ENCODE measurements around the gene MTMR11. TPM values are rescaled to one million over a fixed set of nuclear protein-coding genes. Genes with fewer than 3 reads are reported as not detected.
"Not testable (repeated sequence)": the region's sequence is repeated elsewhere in the genome, so short reads cannot be mapped to it uniquely, and the experiment has no call there.

MTMR11 gene
- total RNA-seq, 1 donor from 2014 or later, result 1.7 TPM

- no peak for DNase-seq
Observed at GRCh38 chr1:149896575-149896974, 40.1 kb downstream of the MTMR11 start.

GRCh38 chr1:149888999-149889289 is 47.7 kb downstream of the MTMR11 start:
- no peak for DNase-seq

GRCh38 chr1:149888247-149888998 is 48.3 kb downstream of the MTMR11 start:
- peak; percentile 60 for DNase-seq

DNA sequence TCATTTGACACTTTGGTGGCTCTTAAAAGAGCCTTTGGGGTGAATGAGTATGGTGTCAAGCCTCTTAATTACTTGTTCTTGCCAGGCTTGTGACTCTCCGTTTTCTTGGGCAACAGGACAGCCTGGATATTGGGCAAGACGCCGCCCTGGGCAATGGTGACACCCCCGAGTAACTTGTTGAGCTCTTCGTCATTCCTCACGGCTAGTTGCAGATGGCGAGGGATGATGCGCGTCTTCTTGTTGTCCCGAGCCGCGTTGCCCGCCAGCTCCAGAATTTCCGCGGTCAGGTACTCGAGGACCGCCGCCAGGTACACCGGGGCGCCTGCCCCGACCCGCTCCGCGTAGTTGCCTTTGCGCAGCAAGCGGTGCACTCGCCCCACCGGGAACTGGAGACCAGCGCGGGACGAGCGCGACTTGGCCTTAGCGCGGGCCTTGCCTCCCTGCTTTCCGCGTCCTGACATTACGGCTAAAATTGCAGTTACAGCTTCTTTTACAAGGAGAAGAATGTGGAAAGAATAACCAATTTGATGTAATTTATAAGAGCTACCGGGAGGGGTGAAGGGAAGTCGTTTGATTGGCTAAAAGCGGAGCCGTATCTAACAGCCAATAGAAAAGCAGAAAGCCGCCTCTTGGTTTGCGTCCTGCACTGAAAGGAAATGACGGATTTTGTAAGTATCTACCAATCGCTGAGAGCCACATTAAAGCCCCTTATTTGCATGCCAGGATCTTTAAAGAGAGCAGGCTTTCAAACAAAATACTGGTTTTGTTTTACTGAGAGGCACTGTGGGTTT is 49.0 kb downstream of the MTMR11 start:
- DNase-seq, result peak; percentile 81

GRCh38 chr1:149887196-149887455 is 49.6 kb downstream of the MTMR11 start:
- not testable (repeated sequence) for DNase-seq

DNA sequence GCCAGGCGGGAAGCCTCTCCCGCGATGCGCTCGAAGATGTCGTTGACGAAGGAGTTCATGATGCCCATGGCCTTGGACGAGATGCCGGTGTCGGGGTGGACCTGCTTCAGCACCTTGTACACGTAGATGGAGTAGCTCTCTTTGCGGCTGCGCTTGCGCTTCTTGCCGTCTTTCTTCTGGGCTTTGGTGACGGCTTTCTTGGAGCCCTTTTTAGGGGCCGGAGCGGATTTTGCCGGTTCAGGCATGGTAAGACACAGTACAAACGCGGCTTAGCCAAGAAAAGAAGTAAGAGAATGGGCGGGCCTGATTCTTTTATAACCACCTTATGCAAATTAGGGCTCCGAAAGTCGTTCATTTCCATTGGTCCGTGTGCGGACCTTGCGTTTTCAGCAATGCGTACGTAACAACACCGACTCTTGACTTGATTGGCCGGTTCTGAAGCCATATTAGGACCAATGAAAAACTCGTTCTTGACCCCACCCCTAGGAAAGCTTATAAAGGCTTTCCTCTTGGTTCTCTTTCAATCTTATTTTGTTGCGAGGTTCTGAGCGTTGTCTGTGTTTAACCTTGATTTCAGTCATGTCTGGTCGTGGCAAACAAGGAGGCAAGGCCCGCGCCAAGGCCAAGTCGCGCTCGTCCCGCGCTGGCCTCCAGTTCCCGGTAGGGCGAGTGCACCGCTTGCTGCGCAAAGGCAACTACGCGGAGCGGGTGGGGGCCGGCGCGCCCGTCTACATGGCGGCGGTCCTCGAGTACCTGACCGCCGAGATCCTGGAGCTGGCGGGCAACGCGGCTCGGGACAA is 50.1 kb downstream of the MTMR11 start:
- DNase-seq, result peak; percentile 87

GRCh38 chr1:149886121-149886395 is 50.6 kb downstream of the MTMR11 start:
- not testable (repeated sequence) for DNase-seq

DNA sequence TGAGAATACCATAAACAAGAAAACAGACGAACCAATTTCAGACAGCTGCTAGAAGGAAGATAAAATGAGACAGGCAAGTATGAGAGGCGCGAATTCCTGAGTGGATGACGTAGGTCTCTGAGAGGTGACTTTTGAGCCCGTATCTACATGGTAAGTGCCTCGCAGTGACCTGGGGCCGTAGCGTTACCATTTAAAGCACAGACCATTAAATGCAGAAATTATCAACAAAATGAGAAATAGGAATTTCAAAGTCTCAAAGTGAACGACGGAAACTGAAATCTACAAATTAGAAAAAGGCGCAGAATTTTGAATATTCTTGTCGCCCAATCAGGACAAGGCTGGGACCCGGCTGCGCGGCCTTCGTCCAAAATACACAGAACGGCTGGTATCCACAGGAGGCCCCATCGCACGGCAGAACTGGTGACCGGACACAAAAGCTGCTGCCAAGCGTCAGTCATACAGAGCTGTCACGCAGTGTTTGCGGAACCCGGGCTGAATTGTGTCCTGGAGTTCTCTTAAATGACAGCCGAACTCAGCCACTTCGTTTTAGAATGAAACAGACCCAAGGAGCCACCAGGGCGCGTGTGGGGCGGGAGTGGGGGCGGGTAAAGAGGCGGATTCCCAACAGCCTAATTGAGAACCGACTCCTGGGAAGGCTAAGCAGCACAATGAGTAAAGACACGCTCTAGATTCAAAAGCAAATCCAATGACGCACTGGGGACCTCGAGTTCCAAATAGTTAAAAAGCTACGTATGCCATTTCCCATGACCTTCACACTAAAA is 51.1 kb downstream of the MTMR11 start:
- DNase-seq, result peak; percentile 76

GRCh38 chr1:149884433-149885338 is 52.0 kb downstream of the MTMR11 start:
- DNase-seq, result no peak

GRCh38 chr1:149883598-149884247 is 53.0 kb downstream of the MTMR11 start:
- DNase-seq, result no peak

DNA sequence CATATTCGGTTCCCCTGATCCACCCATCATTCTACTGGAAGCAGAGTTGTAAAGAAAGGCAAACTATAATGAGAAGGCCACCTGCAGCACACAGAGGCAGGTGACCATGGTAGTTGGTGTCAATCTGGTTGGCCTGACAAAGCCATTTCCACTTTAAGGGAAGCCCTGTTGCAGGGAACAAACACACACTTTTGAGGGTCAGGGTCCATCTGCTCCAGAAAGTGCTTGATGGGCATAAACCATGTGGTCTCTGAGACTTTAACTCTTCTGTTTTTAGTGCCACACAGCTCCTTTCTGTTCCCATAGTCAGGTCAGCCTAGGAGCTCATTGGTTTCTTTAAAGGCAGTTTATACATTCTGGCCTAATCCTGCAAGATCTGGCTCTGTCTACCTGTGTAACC is 54.8 kb downstream of the MTMR11 start:
- DNase-seq, result no peak

DNA sequence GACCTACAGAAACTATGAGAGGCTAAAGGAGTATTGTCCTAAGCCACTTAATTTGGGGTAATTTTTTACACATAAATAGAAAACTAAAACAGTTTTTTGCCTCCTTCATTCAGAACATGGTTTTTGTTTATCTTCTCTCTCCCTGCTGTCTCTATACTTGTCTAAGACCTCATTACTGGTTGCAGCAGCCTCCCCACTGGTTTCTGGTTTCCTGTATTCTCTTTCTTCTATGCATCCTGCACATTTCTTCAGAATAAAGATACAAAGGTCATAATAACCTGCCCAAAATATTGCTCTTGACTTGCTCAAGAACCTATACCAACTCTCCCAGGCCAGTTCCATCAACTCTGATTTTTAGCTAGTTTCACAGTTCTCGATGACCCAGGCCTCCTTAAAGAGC is 57.1 kb downstream of the MTMR11 start:
- DNase-seq, result no peak

Other genes starting within 250 kb of the MTMR11 start
- 9.8 TPM for gene FCGR1A, start 154.2 kb downstream of the MTMR11 start, total RNA-seq
- gene BOLA1, start 37.3 kb downstream of the MTMR11 start, total RNA-seq, result 12.0 TPM
- 71.4 TPM for gene SV2A, start 19.0 kb downstream of the MTMR11 start, total RNA-seq
- gene SF3B4, start 9.1 kb downstream of the MTMR11 start, total RNA-seq, result 8.4 TPM
- 7.3 TPM for gene OTUD7B, start 73.8 kb upstream of the MTMR11 start, total RNA-seq
- gene VPS45, start 130.9 kb upstream of the MTMR11 start, total RNA-seq, result 84.2 TPM
- gene PLEKHO1, start 213.0 kb upstream of the MTMR11 start, total RNA-seq, result 52.7 TPM

All from occipital lobe (tissue), 2 donors.